Measurements from ENCODE around the gene TENT5C. TPM values are rescaled to one million over a fixed set of nuclear protein-coding genes. Genes with fewer than 3 reads are reported as not detected.

The TENT5C gene
- total RNA-seq, 1 experiment from 2014 or later: 1.4 TPM

DNA sequence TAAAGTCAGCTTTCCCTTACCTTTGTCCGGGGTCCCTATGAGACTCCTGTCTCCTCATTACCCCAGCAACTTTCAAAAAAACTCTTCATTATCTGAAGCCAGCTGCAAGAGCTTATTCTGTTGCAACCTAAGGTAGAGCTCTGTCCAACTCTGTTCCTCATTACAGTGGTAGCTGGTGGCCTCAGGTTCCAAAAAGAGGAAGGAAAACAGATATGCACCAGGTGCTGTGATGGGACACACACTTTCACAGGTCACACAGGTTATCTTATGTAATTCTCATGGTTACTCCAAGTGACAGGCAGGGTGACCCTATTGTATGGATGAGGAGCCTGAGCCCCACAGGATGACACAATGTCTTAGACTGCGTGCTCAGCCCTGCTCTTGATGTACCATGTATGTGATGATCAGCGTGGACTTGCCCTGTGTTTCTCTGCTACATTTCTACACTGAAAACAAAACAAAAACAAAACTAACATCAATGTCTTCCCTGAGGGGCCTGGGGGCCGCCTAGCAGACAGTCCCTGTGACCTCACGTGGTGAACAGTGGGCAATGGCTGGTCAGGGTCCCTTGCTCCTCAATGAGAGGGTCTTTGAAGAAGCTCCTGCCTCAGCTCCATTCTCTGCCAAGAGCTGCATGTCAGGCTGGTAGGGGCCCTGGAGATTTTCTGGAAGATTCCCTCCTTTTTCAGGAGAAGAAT lies 9.7 kb upstream of the TENT5C start (continued):
- TF ChIP-seq, protein P1, sequence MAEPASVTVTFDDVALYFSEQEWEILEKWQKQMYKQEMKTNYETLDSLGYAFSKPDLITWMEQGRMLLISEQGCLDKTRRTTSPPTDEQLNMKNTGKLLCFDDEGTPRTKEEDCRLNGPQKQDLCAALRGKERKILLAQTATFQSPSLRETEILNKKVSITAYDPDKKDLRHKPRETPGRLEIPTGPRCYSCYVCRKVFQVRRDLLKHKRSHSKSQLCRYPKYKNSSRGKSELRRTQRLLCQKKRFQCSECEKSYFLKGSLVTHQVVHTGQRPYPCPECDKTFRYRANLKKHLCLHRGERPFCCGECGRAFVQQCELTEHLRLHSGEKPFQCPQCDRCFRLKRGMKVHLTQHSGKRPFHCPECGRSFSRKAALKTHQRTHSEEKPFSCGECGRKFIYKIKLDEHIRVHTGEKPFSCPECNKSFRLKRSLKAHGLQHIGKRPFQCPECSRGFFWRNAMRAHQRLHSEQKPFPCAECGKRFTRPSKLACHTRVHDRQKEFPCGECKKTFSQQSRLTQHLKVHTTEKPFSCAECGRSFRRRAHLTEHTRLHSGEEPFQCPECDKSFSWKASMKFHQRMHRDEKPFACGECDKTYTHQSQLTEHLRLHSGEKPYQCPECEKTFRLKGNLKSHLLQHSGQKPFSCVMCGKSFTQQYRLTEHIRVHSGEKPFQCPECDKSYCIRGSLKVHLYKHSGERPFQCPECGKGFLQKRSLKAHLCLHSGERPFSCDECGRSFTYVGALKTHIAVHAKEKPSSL (CRISPR knock-in tag; conservative IDR thresholded peaks at IDR 0.05): no peak
- no peak for TF ChIP-seq SOX15 (CRISPR knock-in tag; IDR thresholded peaks at IDR 0.05)
- TF ChIP-seq ETV6 (CRISPR knock-in tag; IDR thresholded peaks at IDR 0.05): no peak
- TF ChIP-seq NFYB (CRISPR knock-in tag; conservative IDR thresholded peaks at IDR 0.05; ENCODE audit: low read depth): no peak
- TF ChIP-seq, protein P2, sequence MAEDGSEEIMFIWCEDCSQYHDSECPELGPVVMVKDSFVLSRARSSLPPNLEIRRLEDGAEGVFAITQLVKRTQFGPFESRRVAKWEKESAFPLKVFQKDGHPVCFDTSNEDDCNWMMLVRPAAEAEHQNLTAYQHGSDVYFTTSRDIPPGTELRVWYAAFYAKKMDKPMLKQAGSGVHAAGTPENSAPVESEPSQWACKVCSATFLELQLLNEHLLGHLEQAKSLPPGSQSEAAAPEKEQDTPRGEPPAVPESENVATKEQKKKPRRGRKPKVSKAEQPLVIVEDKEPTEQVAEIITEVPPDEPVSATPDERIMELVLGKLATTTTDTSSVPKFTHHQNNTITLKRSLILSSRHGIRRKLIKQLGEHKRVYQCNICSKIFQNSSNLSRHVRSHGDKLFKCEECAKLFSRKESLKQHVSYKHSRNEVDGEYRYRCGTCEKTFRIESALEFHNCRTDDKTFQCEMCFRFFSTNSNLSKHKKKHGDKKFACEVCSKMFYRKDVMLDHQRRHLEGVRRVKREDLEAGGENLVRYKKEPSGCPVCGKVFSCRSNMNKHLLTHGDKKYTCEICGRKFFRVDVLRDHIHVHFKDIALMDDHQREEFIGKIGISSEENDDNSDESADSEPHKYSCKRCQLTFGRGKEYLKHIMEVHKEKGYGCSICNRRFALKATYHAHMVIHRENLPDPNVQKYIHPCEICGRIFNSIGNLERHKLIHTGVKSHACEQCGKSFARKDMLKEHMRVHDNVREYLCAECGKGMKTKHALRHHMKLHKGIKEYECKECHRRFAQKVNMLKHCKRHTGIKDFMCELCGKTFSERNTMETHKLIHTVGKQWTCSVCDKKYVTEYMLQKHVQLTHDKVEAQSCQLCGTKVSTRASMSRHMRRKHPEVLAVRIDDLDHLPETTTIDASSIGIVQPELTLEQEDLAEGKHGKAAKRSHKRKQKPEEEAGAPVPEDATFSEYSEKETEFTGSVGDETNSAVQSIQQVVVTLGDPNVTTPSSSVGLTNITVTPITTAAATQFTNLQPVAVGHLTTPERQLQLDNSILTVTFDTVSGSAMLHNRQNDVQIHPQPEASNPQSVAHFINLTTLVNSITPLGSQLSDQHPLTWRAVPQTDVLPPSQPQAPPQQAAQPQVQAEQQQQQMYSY (CRISPR knock-in tag; IDR thresholded peaks at IDR 0.05): no peak
- TF ChIP-seq NR1H2 (CRISPR knock-in tag; IDR thresholded peaks at IDR 0.05): no peak
- TF ChIP-seq JUN (CRISPR knock-in tag; IDR thresholded peaks at IDR 0.05): no peak
- TF ChIP-seq ZNF232 (CRISPR knock-in tag; IDR thresholded peaks at IDR 0.05): no peak
- no peak for TF ChIP-seq TEAD4 (CRISPR knock-in tag; IDR thresholded peaks at IDR 0.05)
- TF ChIP-seq MXD4 (CRISPR knock-in tag; IDR thresholded peaks at IDR 0.05; ENCODE audit: borderline replicate concordance): no peak
- TF ChIP-seq, protein P3, sequence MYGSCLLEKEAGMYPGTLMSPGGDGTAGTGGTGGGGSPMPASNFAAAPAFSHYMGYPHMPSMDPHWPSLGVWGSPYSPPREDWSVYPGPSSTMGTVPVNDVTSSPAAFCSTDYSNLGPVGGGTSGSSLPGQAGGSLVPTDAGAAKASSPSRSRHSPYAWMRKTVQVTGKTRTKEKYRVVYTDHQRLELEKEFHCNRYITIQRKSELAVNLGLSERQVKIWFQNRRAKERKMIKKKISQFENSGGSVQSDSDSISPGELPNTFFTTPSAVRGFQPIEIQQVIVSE (CRISPR knock-in tag; IDR thresholded peaks at IDR 0.05; ENCODE audit: borderline replicate concordance): no peak
- no peak for TF ChIP-seq ELF4 (CRISPR knock-in tag; IDR thresholded peaks at IDR 0.05; ENCODE audit: low read depth)

DNA sequence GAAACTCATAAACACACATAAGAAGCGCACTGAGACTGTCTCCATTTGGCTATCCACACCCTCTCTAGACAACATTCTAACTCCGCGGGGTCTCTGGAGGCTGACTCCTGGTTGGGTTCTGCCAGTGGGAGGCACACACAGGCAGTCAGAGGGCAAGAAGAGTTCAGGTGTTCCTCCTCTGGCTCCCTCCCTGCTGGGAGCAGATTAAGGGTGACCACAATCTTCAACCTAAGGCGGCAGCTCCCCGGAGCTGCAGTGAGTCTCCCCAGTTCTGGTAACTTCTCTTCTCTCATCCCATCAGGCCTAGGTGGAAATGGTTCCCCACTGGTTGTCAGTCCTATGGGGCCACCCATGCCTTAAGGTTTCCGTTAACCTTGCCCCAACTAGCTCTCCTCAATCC lies 7.4 kb upstream of the TENT5C start:
- peaks cover 3% of the 10 kb centered on the region; the same call in 1 of the 2 replicates for H3K4me1 Mint-ChIP-seq
- TF ChIP-seq, protein P4, sequence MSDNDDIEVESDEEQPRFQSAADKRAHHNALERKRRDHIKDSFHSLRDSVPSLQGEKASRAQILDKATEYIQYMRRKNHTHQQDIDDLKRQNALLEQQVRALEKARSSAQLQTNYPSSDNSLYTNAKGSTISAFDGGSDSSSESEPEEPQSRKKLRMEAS (CRISPR knock-in tag; IDR thresholded peaks at IDR 0.05): no peak
- TF ChIP-seq HMGA2 (CRISPR knock-in tag; IDR thresholded peaks at IDR 0.05) (no peak), CREB1 (CRISPR knock-in tag; IDR thresholded peaks at IDR 0.05) (no peak), NR2C2 (CRISPR knock-in tag; IDR thresholded peaks at IDR 0.05) (no peak)
- CTCF ChIA-PET: no interaction called here
- H3K9me3 Mint-ChIP-seq: no peaks in the 10 kb centered on the region
- no peak overlapping the region for H3K4me3 Mint-ChIP-seq
- no peaks in the 10 kb centered on the region for H3K36me3 Mint-ChIP-seq
- POLR2A ChIA-PET: no interaction called here
- peaks cover 11% of the 10 kb centered on the region for H3K27me3 Mint-ChIP-seq (ENCODE audit: low read depth)
- H3K27ac Mint-ChIP-seq: no peak overlapping the region
- DNase-seq (ENCODE audit: low spot score) (no peak), ATAC-seq (no peak)
